GM19467 (cell line): Measurements from ENCODE around the gene CDK15.

ENCODE experiments used
- ATAC-seq: cut with Tn5 transposase; IDR thresholded peaks from one replicate; pipeline ENCODE4 v1.9.1; 2021; ENCODE audit warnings: mild to moderate bottlenecking, moderate library complexity; ENCODE audit not compliant: unreplicated experiment

CDK15 gene

DNA sequence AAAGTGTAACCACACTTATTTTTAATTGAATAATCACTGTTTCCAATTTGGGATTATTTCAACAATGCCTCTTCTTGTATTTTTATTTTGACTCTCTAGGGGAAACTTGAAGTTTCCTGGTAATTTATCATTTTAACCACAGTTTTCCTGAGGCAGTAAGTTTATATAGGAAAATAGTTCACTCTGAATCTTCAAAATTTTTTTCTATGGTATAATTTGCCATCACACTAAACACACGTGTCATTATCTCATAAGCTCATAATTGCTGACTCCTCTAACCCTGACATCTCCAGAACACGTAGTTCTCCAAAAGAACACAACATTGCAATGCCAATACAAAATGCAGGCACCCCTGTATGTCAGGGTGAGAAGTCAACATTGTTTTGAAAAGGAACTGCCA, 125.1 kb downstream of the CDK15 start:
- no peak for ATAC-seq

DNA sequence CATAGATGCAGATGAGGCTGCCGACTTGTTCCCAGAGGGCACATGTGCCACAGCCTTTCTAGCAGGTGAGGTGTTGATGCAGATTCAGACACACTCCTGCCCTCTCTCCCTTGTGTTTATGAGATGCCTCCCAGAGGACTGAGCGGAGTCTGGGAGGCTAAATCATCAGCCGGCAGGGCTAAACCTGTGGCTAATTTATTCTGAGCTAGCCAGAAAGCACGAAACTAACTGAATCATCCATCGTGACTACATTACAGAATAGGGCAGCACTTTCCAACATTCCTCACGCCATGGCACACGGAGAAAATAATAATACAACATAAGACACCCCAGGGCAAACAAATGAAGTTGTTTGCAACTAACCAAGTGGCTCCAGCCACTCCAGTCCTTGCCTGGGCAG, 125.6 kb downstream of the CDK15 start:
- ATAC-seq, result no peak

DNA sequence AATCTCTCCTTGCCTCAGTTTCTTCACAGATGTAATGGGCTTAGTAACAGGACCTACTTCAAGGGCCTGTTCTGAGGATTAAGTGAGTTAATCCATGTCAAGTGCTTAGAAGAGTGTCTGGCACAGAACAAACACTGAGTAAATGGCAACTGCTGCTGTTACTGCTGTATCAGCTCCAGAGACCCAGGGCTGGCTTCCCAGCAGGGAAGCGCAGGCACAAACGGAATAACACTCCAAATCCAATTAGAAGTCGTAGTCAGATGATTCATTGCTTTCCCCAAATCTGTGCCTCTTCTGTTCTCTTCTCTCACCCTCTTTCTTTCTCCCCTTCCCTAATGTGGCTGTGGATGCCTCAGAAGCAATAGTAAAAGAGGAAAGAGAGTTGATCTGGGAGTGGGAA, 126.2 kb downstream of the CDK15 start:
- ATAC-seq, result no peak

DNA sequence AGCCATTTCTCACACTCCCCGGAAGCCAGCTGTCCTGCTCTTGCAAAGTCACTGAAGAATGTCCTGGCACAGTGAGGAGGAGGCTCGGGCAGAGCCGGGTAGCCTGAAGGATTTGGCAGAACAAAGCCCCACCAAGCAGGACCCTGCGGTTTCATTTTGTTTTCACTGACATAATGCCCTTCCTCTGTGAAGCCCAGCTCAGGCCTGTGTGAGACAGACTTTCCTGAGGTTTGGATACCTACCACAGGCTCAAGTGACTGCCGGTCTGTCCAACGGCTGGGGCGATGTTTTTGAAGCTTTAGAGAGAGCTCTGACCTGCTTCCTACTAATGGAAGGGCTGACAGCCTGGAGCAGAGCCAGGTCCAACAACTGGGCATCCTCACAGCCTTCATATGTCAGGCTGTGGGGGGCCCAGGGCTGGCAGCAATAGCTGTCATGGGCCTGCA, 127.5 kb downstream of the CDK15 start:
- no peak for ATAC-seq

DNA sequence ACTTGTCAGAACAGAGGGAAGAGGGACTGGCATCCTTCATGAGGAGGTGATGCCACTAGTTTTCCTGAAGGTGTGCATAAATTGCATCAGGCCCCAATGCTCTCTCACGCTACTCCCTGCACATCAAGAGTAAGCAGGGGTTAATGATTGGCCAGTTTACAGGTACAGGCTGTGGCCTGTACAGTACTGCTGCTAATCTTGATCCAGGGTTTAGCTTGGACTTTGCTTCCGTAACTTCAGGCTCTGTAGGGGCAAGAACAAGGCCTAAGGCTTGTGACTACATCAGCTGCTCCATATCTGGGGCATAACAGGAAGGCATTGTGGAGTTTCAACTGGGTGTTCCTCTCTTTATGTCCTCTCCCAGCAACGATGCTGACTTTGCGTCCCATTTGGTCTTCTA, 130.5 kb downstream of the CDK15 start:
- ATAC-seq, result no peak

DNA sequence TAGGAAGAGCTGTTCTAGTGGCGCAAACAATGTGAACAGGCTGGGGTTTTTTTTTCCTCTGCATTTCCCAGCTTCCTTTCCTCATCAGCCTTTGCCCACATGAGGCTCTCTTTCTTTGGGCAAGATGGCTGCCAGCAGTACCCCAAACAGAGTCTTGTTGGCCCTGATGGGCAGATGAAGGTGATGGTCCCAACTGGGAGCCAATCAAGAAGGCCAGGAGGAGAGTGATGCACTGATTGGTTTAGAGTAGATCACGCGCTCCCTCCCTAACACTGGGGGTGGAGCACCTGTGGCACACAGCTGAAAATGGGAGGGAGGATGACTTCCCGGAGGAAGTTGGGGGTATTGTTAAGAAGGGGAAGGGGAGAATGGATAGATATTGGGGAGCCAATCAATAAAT, 131.0 kb downstream of the CDK15 start:
- ATAC-seq, result no peak

DNA sequence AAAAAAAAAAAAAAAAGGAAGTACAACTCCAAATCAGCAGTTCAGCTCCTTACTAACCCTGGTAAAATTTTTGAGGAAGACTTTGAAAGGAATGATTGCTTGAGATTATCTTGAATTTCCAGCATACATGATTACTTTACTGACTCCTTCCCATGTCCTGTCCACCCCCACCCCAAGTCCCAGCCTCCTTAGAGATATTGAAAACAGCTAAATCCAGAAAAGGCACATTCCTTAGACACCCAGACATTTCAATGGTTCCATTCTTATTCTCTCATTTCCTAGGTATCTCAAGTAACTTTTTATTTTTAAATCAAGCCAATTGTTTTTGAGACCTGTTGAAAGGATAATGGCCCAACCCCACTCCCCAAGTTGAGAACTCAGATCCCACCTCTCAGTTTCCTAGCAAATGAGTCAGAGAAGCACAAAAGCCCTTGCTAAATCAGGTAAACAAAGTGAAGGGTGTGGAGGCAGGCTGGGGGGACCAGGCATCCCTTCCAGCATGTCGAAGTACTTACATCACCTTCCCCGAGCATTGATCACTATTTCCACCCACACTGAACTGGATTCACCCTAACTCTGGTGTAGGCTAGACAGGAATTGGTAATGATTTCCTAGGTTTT, 131.9 kb downstream of the CDK15 start:
- ATAC-seq, result no peak

DNA sequence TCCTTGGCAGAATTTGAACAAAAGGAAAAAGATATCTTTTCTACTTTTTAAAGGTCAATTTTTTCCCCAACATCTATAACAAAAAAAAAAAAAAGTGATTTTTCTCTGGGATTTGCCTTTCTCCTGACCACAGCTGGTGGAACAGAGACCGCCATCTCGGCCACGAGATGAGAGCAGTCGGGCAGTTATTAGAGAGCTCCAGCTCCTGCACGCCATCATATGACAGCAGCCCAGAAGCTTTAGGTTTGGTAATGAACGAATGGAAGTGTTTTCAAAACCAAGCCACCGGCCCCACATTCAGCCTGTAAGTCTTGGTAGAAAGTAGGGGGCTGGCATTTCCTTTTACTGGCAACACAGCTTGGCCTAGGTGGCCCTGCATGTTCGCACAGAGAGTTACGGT, 132.4 kb downstream of the CDK15 start:
- ATAC-seq, result no peak

DNA sequence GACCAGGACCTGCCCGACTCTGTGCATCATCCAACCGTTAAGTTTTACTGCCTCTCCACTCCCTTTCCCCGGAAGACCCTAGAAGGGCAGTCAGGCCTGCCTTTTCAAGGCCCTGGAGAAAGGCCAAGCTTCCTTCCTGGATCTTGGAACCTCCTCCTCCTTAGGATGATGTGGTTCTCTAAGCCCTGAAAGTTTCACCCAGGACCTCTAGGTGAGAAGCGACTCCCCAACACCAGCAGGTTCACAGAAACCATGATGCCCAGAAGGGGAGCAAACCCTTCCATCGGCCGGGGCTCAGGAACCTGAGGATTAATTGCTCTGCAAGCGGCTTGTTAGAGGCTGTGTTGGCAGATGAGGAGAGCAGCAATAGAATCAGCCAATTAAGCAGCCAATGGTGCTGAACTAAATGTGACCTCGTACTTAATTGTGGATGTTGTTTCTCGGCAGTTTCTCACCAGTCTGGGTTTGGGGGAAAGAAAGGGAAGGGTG, 133.2 kb downstream of the CDK15 start:
- ATAC-seq, result no peak

DNA sequence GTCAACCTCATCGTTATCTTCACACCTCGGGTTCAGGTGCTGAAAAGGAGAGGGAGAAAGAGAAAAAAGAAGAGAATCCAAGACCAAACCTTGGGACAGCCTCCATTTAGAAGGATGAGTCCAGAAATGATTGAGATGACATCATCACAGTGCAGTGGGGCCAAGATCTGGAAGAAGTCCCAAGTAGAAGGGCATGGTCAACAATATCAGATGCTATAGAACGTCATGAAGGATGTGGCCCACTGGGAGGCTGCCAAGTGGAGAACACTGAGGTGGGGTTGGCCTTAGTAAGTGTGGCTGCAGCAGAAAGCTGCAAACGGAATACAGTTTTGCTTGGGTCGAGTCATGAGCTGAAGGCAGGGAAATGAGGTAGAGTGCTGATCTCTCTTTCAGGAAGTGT, 136.2 kb downstream of the CDK15 start:
- ATAC-seq, result no peak
